Thyroid gland (tissue), 4 donors: ENCODE measurements around the gene ADAMTS12.

Experiments
- CTCF ChIP-seq, 6 experiments: fragments of 200-600 bp in 3 of 6; fragments of 450-650 bp in 3 of 6; sonication (generic) in 3 of 6; IDR thresholded peaks; one replicate each; pipeline ENCODE4 v1.5.1; 2016 to 2019; ENCODE audit warnings: antibody characterized with exemption in 6 of 6, mild to moderate bottlenecking in 2 of 6, inconsistent platforms in 1 of 6, moderate library complexity in 1 of 6
- POLR2A ChIP-seq, 2 donors: fragments of 450-650 bp; IDR thresholded peaks; one replicate each; pipeline ENCODE4 v1.6.1; 2017; ENCODE audit warnings: antibody characterized with exemption in 2 of 2, mild to moderate bottlenecking in 2 of 2, moderate library complexity in 1 of 2

- TF ChIP-seq CTCF (IDR thresholded peaks at IDR 0.05) = no peak
- TF ChIP-seq POLR2A (IDR thresholded peaks at IDR 0.05) = no peak
These were observed 360.0 kb downstream of the ADAMTS12 start for GRCh38 chr5:33531824-33532223.
